Astrocyte (in vitro differentiated cells and primary cell): Measurements from ENCODE around the gene TRAFD1.

Experiments
- EZH2 ChIP-seq: IDR thresholded peaks from 2 replicates; pipeline ENCODE4 v1.6.1; 2012; ENCODE audit warnings: mild to moderate bottlenecking, low read length, inconsistent platforms; ENCODE audit not compliant: insufficient read depth
- TF ChIP-seq, protein P1 (sequence below): IDR thresholded peaks from 2 replicates; pipeline ENCODE4 v1.5.1; 2011; ENCODE audit warnings: low read depth, mild to moderate bottlenecking, inconsistent platforms, low read length, moderate library complexity; ENCODE audit not compliant: insufficient read depth

DNA sequence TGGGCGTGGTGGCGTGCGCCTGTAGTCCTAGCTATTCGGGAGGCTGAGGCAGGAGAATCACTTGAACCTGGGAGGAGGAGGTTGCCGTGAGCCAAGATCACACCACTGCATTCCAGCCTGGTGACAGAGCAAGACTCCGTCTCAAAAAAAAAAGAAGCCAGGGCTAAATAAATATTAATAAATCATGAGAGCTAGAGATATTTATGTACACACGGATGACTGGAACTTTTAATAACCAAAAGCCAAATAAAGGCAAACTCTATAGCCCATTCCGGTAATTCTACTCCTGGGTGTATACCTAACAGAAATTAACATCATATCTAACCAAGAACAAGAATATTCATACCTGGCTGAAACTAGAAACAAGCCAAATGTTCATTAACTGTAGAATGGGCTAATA, 7.7 kb upstream of the TRAFD1 start:
- TF ChIP-seq, protein P1, sequence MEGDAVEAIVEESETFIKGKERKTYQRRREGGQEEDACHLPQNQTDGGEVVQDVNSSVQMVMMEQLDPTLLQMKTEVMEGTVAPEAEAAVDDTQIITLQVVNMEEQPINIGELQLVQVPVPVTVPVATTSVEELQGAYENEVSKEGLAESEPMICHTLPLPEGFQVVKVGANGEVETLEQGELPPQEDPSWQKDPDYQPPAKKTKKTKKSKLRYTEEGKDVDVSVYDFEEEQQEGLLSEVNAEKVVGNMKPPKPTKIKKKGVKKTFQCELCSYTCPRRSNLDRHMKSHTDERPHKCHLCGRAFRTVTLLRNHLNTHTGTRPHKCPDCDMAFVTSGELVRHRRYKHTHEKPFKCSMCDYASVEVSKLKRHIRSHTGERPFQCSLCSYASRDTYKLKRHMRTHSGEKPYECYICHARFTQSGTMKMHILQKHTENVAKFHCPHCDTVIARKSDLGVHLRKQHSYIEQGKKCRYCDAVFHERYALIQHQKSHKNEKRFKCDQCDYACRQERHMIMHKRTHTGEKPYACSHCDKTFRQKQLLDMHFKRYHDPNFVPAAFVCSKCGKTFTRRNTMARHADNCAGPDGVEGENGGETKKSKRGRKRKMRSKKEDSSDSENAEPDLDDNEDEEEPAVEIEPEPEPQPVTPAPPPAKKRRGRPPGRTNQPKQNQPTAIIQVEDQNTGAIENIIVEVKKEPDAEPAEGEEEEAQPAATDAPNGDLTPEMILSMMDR: no peak
- TF ChIP-seq EZH2: no peak
